Measurements from ENCODE around the gene TAGAP. TPM values are rescaled to one million over a fixed set of nuclear protein-coding genes. Genes with fewer than 3 reads are reported as not detected.
"Not testable (repeated sequence)": the region's sequence is repeated elsewhere in the genome, so short reads cannot be mapped to it uniquely, and the experiment has no call there.

Gene TAGAP
- total RNA-seq, 4 donors from 2014 or later = 1.7 to 8.5 (median 3.3) TPM

- Histone ChIP-seq H3K4me3 (no peak overlapping the region), H3K4me1 (no peaks in the 10 kb centered on the region), H3K27me3 (no peaks in the 10 kb centered on the region), H3K9me3 (no peaks in the 10 kb centered on the region), H3K27ac (no peak overlapping the region), H3K36me3 (no peaks in the 10 kb centered on the region)
- no peak for DNase-seq
- TF ChIP-seq POLR2A (IDR thresholded peaks at IDR 0.05) (no peak), CTCF (IDR thresholded peaks at IDR 0.05) (no peak)
- intact Hi-C loops (cut with DNase I; ENCODE audit: low total_unique reads) = no loop called here
Observed at GRCh38 chr6:159012201-159012600, 32.6 kb downstream of the TAGAP start.

- H3K27ac ChIP-seq; H3K27me3 ChIP-seq; DNase-seq; H3K4me3 ChIP-seq; H3K36me3 ChIP-seq; intact Hi-C loops (cut with DNase I; ENCODE audit: low total_unique reads); H3K4me1 ChIP-seq; H3K9me3 ChIP-seq: not testable (repeated sequence)
Observed at GRCh38 chr6:159010037-159010612, 34.7 kb downstream of the TAGAP start.

GRCh38 chr6:159008656-159009288 lies 36.0 kb downstream of the TAGAP start:
- Histone ChIP-seq H3K27ac (no peak overlapping the region), H3K4me3 (no peak overlapping the region), H3K4me1 (no peaks in the 10 kb centered on the region), H3K9me3 (no peaks in the 10 kb centered on the region), H3K36me3 (no peaks in the 10 kb centered on the region), H3K27me3 (no peaks in the 10 kb centered on the region)
- TF ChIP-seq CTCF (IDR thresholded peaks at IDR 0.05) (peak; percentile 34 to 62 (median 46)), POLR2A (IDR thresholded peaks at IDR 0.05) (no peak)
- no peak for DNase-seq
- intact Hi-C loops (cut with DNase I; ENCODE audit: low total_unique reads) = no loop called here

GRCh38 chr6:159007510-159007909 lies 37.3 kb downstream of the TAGAP start:
- intact Hi-C loops (cut with DNase I; ENCODE audit: low total_unique reads) = no loop called here
- H3K36me3 ChIP-seq = no peaks in the 10 kb centered on the region
- TF ChIP-seq POLR2A (IDR thresholded peaks at IDR 0.05) (no peak), CTCF (IDR thresholded peaks at IDR 0.05) (no peak)

GRCh38 chr6:159005436-159005835 lies 39.4 kb downstream of the TAGAP start:
- no peaks in the 10 kb centered on the region for H3K27me3 ChIP-seq
- intact Hi-C loops (cut with DNase I; ENCODE audit: low total_unique reads) = no loop called here
- H3K36me3 ChIP-seq = no peaks in the 10 kb centered on the region
- H3K27ac ChIP-seq = no peak overlapping the region
- no peak overlapping the region for H3K4me3 ChIP-seq
- H3K9me3 ChIP-seq = no peaks in the 10 kb centered on the region
- no peak for DNase-seq
- TF ChIP-seq POLR2A (IDR thresholded peaks at IDR 0.05) (no peak), CTCF (IDR thresholded peaks at IDR 0.05) (no peak)
- H3K4me1 ChIP-seq = no peaks in the 10 kb centered on the region

More at GRCh38 chr6:159007510-159007909, 37.3 kb downstream of the TAGAP start:
- H3K4me3 ChIP-seq = no peak overlapping the region
- DNase-seq = no peak
- no peaks in the 10 kb centered on the region for H3K4me1 ChIP-seq
- no peaks in the 10 kb centered on the region for H3K27me3 ChIP-seq
- no peak overlapping the region for H3K27ac ChIP-seq
- no peaks in the 10 kb centered on the region for H3K9me3 ChIP-seq
